ENCODE results near the gene CTDSP1.

The CTDSP1 gene

GRCh38 chr2:218425531-218425930 is 25.9 kb downstream of the CTDSP1 start:
- DNase-seq (ENCODE audit: low read depth): no peak

- no peak for DNase-seq (ENCODE audit: low read depth)
These were observed 28.1 kb downstream of the CTDSP1 start for GRCh38 chr2:218427741-218428140.

- DNase-seq (ENCODE audit: low read depth): no peak
These were observed 29.3 kb downstream of the CTDSP1 start for GRCh38 chr2:218428846-218429558.

- no peak for DNase-seq (ENCODE audit: low read depth)
These were observed 30.4 kb downstream of the CTDSP1 start for GRCh38 chr2:218429911-218430692.

GRCh38 chr2:218430721-218431120 is 31.1 kb downstream of the CTDSP1 start:
- no peak for DNase-seq (ENCODE audit: low read depth)

- no peak for DNase-seq (ENCODE audit: low read depth)
These were observed 32.2 kb downstream of the CTDSP1 start for GRCh38 chr2:218431878-218432277.

- DNase-seq (ENCODE audit: low read depth): no peak
These were observed 33.2 kb downstream of the CTDSP1 start for GRCh38 chr2:218432676-218433365.

GRCh38 chr2:218434456-218434855 is 34.8 kb downstream of the CTDSP1 start:
- DNase-seq (ENCODE audit: low read depth): no peak

- no peak for DNase-seq (ENCODE audit: low read depth)
These were observed 35.6 kb downstream of the CTDSP1 start for GRCh38 chr2:218435003-218435982.

GRCh38 chr2:218436992-218437391 is 37.3 kb downstream of the CTDSP1 start:
- DNase-seq (ENCODE audit: low read depth): no peak

- DNase-seq (ENCODE audit: low read depth): no peak
These were observed 38.3 kb downstream of the CTDSP1 start for GRCh38 chr2:218437969-218438368.

- no peak for DNase-seq (ENCODE audit: low read depth)
These were observed 38.9 kb downstream of the CTDSP1 start for GRCh38 chr2:218438596-218438995.

GRCh38 chr2:218444692-218445357 is 45.2 kb downstream of the CTDSP1 start:
- DNase-seq (ENCODE audit: low read depth): no peak

GRCh38 chr2:218445602-218446001 is 45.9 kb downstream of the CTDSP1 start:
- DNase-seq (ENCODE audit: low read depth): no peak

GRCh38 chr2:218446547-218446946 is 46.9 kb downstream of the CTDSP1 start:
- DNase-seq (ENCODE audit: low read depth): no peak

GRCh38 chr2:218447072-218447471 is 47.4 kb downstream of the CTDSP1 start:
- no peak for DNase-seq (ENCODE audit: low read depth)

GRCh38 chr2:218448934-218449333 is 49.3 kb downstream of the CTDSP1 start:
- no peak for DNase-seq (ENCODE audit: low read depth)

- DNase-seq (ENCODE audit: low read depth): no peak
These were observed 52.4 kb downstream of the CTDSP1 start for GRCh38 chr2:218452079-218452478.
